Hematopoietic multipotent progenitor cell treated with erythropoietin and hydrocortisone succinate and interleukin-3 and kit ligand, for 4 days (in vitro differentiated cells): ENCODE results near the gene KRT84.

Experiments
- DNase-seq: peaks from one replicate; pipeline ENCODE4 v3.0.0-alpha.2; 2015

Gene KRT84

DNA sequence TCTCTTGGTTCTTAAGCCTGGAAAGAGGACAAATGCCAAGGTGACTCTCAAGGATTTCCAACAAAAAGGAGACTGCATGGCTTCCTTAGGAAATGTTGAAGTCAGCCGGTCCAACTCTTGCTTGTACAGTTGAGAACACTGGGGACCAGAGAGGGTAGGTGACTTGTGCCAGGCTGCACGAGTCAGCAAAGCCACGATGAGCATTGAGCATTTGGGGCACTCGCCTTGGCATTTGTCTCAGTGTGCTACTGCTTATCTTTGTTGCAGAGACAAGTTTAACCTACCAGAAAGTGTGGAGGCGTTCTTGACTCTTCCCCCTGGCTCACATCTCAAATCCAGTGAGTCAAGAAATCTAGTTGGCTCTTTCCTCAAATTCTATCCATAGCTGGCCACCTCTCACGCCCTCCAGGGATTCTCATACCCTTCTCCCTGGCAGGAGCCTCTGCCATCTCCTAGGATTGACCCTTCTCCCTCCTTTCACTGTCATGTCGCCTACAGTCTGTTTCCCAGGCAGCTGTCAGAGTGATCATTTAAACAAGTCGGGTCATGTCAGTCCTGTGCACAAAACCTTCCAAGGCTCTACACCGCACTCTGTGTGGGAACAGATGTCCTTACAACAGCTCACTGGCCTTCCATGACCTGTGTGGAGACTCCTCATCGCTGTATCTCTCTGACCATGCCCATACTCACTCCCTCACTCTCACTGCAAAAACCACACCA is 47.1 kb downstream of the KRT84 start:
- DNase-seq, result no peak

DNA sequence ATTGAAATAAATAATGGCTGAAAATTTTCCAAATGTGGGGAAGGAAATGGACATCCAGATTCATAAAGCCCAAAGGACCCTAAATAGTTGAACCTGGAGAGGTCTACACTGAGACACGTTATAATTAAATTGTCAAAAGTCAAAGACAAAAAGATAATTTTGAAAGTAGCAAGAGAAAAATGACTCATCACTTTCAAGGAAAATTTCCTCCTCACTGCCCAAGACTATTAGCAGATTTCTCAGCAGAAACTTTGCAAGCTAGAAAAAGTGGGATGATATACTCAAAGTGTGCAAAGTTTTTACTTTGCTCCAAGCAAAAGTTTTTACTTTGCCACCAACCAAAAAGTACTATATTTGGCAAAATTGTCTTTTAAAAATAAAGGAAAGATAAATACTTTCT is 48.4 kb downstream of the KRT84 start:
- no peak for DNase-seq

DNA sequence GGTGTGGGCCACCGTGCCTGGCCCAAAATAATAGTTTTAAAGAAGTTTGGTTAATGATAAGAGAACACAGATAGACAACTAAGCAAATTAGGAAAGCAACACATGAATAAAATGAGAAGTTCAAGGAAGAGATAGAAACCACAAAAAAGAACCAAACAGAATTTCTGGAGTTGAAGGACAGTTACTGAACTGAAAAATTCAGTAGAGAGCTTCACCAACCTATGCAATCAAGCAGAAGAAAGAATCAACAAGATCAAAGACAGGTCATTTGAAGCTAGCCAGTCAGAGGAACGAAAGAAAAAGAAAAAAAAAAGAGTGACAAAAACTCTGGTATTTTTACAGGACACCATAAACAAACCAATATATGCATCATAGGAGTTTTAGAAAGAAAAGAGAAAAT is 48.8 kb downstream of the KRT84 start:
- no peak for DNase-seq

DNA sequence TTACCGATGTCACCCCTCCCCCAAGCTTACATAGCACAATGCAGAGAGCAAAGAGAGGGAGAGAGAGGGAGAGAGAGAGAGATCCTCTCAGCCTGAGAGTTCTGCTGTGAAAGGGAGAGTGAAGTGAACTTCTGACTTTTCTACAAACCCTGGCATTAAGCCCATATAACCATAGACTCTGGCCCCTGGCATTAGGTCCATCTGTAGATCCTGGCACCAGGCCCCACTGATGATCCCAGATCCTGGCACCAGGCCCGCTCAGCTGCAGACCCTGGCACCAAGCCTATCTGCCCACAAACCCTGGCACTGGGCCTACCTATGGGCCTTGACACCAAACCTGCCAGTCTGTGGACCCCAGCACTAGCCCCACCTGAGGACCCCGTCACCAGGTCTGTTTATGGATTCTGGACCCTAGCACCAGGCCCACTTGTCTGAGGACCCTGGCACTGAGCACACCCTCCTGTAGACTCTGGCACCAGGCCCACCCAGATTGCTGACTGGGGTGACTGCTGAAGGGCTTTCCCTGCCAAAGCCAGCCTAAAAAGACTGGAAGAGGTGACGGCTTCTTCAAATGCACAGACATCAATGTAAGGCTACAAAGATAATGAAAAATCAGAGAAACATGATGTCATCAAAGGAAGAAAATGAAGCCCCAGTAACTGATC is 49.7 kb downstream of the KRT84 start:
- no peak for DNase-seq

DNA sequence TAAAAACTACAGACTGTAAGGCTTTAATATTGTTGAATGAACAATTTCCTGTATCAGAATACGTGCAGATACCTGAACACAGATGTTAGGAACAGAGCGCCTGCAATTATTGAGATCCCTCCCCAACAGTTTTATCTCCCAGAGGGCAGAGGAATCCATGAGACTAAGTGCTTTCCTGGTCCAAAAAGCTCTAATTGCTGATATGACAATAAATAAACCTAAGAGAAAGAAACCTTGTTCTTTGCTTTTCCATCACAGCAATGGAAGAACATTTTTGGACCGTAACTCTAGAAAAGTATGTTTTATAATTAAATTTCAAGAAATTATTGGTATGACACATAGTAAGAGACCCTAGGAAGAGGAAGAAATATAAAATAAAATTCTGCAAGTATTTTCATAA is 51.3 kb downstream of the KRT84 start:
- no peak for DNase-seq

DNA sequence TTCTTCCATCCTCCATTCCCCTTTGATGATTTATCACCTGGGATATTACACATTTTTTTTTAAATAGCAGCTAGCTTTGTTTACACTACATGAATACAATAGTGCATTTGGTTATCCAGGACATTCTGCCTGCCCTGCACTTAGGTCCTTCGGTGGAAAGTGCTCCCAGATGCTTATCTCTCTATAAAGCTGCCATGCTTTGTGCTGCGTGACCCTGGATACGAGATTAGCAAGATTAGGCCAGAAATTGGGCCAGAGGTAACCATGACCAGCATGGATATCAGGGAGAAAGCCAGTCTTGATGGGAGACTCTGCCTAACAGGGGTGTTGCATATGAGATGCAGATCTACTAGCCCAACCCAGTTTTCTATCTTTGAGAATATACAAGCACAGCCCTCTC is 52.1 kb downstream of the KRT84 start:
- DNase-seq, result no peak

DNA sequence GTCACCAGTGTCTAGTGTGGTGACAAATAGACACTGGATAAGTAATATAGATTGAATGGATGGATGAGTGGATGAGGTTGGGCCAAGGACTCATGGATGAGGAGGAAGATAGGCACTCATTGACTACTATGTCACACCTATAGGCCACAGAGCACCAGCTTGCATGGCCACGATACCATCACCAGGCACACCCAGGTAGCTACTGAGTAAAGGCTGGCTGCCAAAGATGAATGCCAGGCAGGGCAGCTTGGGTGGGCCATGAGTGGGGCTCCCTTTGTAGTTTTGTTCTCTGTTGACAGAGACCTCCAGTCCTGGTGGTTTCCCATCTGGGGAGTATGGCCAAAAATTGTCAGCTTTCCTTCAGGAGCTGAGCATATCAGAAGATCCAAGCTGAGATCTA is 53.1 kb downstream of the KRT84 start:
- no peak for DNase-seq

DNA sequence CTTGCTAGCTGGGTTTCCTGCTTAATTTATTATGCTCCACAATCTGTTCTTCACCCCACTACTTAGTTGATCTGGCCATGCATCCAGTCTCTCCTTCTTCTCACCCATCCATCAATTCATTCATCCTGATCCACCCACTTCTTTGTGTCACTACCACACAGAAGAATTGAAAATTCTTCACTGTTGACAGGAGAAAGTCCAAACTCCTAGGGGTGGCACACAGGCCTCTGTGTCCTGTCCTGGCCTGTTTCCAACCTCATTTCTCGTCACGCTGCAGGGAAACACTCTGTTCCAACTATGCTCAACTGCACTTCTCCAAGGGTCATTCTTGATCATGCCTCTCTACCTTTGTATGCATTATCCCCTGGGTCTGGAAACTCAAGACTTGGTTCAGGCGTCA is 53.6 kb downstream of the KRT84 start:
- no peak for DNase-seq

DNA sequence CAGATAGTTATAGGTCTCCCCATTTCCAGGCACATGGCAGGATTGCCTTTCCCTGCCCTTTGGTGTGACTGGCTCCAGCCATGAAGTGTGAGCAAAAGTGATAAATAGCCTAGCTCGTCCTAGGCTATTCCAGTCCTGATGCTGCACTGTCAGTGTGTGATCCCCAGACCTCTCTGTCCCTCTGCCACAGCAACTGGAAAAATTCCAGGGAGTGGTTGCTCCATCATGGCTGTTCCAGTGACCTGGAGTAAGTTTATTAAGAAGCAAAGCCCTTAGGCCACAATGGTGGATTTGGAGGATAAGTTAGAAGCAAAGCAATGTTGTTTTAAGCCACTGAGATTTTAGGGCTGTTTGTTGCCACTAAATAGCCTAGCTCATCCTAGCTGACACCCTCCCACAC is 54.4 kb downstream of the KRT84 start:
- no peak for DNase-seq

DNA sequence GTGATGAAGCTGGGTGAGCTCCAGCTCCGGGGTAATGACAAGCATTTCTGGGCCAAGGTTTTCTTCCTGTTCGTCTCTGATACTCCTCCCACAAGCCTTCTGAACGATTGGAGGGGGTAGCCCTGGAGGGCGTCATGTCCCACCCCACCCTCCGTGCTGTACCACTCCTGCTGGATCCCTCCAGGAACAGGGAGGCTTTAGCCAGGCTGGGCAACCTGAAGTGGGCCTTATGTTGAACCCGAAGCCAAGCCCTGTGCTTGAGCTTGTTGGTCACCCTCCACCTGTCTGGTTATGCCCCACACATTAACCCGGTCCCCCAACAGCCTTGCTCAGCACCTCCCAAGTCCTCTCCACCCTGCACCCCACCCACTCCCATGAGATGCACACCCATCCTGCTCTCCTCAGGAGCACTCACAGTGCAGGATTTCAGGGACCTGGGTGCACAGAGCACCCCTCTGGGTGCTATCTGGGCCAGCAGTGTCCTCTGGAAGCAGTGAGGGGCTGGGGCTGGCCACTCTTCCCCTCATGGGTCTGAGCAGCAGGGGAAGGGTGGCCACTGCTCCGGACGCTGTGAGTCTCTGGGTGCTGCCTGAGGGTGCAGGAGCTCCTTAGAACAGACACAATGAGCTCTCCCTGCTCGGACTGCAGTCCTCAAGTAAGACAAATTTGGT is 57.5 kb downstream of the KRT84 start:
- no peak for DNase-seq
